M059J (cell line): ENCODE data around the gene KIAA1191. TPM values are rescaled to one million over a fixed set of nuclear protein-coding genes. Genes with fewer than 3 reads are reported as not detected.

Source experiments
- DNase-seq: peaks from one replicate; pipeline ENCODE4 v3.0.0-alpha.2; 2012; ENCODE audit warnings: low read depth
- total RNA-seq: library from RNA; depleted of rRNA; stranded (reverse); fragments of >200 nt; shearing (Covaris generic); gene quantifications from 2 replicates; pipeline ENCODE4 v1.2.3, GENCODE V29; 2014

The KIAA1191 gene
- total RNA-seq, 1 experiment from 2014 or later, result 85.3 TPM

GRCh38 chr5:176365351-176366231 is 4.0 kb upstream of the KIAA1191 start, which contains the start of gene ARL10:
Gene ARL10, plus strand, starts transcription at chr5:176365487. Its CDS starts 77 bp downstream, at chr5:176365564.
- DNase-seq, result peak; percentile 45

GRCh38 chr5:176364765-176365350 is 3.3 kb upstream of the KIAA1191 start:
- DNase-seq, result no peak

- no peak for DNase-seq
Measured at GRCh38 chr5:176362233-176362490, 598 bp upstream of the KIAA1191 start.

GRCh38 chr5:176360894-176361436 is 599 bp downstream of the KIAA1191 start:
- DNase-seq, result peak; percentile 17

- DNase-seq, result no peak
Measured at GRCh38 chr5:176359658-176360057, 1.9 kb downstream of the KIAA1191 start.

- no peak for DNase-seq
Measured at GRCh38 chr5:176356179-176356566, 5.4 kb downstream of the KIAA1191 start.

GRCh38 chr5:176355400-176356178 is 6.0 kb downstream of the KIAA1191 start:
- DNase-seq, result no peak

- DNase-seq, result no peak
Measured at GRCh38 chr5:176353533-176353932, 8.0 kb downstream of the KIAA1191 start.

- DNase-seq, result peak; percentile 70
Measured at GRCh38 chr5:176352116-176352878, 9.3 kb downstream of the KIAA1191 start.

- DNase-seq, result no peak
Measured at GRCh38 chr5:176350416-176350815, 11.1 kb downstream of the KIAA1191 start.

GRCh38 chr5:176342766-176343458 is 18.7 kb downstream of the KIAA1191 start:
- DNase-seq, result no peak

GRCh38 chr5:176342158-176342483 is 19.4 kb downstream of the KIAA1191 start:
- no peak for DNase-seq

- no peak for DNase-seq
Measured at GRCh38 chr5:176341325-176342157, 20.0 kb downstream of the KIAA1191 start.

GRCh38 chr5:176339304-176339703 is 22.3 kb downstream of the KIAA1191 start:
- DNase-seq, result no peak

GRCh38 chr5:176337913-176338312 is 23.7 kb downstream of the KIAA1191 start:
- no peak for DNase-seq

GRCh38 chr5:176334031-176334770 is 27.4 kb downstream of the KIAA1191 start:
- DNase-seq, result no peak

- no peak for DNase-seq
Measured at GRCh38 chr5:176320577-176320976, 41.0 kb downstream of the KIAA1191 start.

- DNase-seq, result peak; percentile 20
Measured at GRCh38 chr5:176319827-176320554, 41.6 kb downstream of the KIAA1191 start.
